C4-2B (cell line): ENCODE data around the gene HS3ST5.

ENCODE experiments used
- H3K27ac ChIP-seq: fragments of 450-650 bp; 2 replicates; pipeline ENCODE4 v1.5.1; 2017
- ZFX ChIP-seq: fragments of 450-650 bp; IDR thresholded peaks from 2 replicates; pipeline ENCODE4 v1.6.1; 2017
- TF ChIP-seq, protein P1 (sequence below): fragments of 450-650 bp; conservative IDR thresholded peaks from 2 replicates; pipeline ENCODE4 v1.5.1; 2017; ENCODE audit warnings: mild to moderate bottlenecking

The HS3ST5 gene

DNA sequence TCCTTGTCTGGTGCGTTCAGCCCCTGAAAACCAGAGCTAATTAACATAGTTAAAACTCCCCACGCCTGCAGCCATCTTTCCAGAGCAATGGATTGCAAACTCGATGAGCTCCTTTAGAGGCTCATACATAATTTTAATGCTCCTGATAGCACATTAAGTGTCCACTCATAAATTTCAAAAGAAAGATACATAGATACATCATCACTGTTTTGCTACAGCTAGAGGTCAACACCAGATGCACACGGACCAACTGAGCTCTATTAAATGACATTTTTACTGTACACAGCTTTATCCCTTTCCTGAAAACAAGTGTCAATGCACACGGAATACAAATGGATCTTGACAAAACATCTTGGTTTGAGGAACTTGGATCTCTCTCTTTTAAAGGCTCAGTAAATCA, 280.6 kb downstream of the HS3ST5 start:
- no peak for TF ChIP-seq ZFX
- TF ChIP-seq, protein P1, sequence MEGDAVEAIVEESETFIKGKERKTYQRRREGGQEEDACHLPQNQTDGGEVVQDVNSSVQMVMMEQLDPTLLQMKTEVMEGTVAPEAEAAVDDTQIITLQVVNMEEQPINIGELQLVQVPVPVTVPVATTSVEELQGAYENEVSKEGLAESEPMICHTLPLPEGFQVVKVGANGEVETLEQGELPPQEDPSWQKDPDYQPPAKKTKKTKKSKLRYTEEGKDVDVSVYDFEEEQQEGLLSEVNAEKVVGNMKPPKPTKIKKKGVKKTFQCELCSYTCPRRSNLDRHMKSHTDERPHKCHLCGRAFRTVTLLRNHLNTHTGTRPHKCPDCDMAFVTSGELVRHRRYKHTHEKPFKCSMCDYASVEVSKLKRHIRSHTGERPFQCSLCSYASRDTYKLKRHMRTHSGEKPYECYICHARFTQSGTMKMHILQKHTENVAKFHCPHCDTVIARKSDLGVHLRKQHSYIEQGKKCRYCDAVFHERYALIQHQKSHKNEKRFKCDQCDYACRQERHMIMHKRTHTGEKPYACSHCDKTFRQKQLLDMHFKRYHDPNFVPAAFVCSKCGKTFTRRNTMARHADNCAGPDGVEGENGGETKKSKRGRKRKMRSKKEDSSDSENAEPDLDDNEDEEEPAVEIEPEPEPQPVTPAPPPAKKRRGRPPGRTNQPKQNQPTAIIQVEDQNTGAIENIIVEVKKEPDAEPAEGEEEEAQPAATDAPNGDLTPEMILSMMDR: no peak
- H3K27ac ChIP-seq: no peak overlapping the region

DNA sequence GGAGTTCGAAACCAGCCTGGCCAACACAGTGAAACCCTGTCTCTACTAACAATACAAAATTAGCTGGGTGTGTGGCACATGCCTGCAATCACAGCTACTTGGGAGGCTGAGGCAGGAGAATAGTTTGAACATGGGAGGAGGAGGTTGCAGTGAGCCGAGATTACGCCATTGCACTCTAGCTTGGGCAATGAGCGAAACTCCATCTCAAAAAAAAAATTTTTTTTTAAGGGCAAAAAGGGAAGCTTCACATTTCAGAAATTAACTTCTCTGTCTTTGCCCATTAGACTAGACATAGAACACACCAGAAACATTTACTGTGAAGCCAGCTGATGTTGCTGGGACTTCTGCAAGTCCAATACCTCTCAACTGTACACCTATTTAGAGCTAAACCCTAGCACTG, 281.1 kb downstream of the HS3ST5 start:
- TF ChIP-seq, protein P1: no peak
- TF ChIP-seq ZFX: no peak
- H3K27ac ChIP-seq: no peak overlapping the region

DNA sequence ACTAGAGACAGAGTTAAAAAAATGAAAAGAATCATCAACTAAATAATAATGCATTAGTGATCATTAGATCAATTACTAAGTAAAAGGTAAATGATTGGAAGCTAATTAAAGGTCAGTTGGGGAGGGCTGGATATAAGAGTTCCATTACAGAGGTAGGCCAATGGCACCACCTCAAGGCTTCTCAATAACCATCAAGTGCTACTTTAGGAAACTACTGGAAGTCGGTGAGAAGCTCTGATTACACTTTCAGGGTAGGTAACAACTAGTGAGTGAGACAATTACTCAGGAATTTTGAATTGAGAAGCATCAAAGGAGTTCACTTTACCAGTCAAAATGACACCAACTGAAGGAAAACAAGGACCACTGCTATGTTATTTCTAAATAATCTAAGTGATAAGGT, 281.7 kb downstream of the HS3ST5 start:
- no peak overlapping the region for H3K27ac ChIP-seq
- TF ChIP-seq, protein P1: no peak
- no peak for TF ChIP-seq ZFX

DNA sequence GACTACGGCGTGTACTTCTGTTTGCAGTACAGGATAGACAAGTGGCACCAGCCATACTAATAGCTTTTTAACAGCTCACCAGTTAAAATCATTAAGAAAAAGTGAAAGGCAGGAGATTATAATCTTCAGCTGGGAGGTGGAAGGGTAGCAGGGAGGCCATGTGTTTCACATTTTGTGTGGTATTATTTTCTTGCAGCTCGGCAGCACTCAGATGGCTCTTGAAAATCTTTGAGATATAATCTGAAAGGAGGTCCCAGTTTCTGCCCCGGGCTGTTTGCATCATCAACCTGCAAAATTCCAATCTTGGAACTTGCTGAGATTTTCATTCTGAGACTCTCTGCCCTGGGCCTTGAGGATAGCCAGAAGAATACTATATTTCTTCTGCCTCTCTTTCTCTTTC, 284.4 kb downstream of the HS3ST5 start:
- TF ChIP-seq ZFX: no peak
- TF ChIP-seq, protein P1: no peak
- no peak overlapping the region for H3K27ac ChIP-seq

DNA sequence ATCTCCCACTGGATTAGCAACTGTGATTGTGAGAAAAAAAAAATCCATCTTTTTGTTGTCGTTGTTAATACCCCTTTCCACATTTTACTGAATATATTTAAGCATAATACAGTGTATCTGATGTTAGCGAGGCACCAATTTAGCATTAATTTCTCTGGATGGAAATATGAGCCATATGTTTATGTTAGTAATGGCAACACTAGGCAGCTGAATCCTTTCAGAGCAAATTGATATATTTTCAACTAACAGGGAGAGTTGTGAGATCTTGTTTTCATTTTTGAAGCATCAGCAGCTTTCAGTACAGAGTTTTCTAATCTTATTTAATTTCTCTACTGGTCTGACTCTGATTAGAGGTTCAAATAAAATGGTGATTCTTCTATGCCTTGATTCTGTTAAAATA, 287.1 kb downstream of the HS3ST5 start:
- TF ChIP-seq ZFX: no peak
- TF ChIP-seq, protein P1: no peak
- H3K27ac ChIP-seq: no peak overlapping the region

DNA sequence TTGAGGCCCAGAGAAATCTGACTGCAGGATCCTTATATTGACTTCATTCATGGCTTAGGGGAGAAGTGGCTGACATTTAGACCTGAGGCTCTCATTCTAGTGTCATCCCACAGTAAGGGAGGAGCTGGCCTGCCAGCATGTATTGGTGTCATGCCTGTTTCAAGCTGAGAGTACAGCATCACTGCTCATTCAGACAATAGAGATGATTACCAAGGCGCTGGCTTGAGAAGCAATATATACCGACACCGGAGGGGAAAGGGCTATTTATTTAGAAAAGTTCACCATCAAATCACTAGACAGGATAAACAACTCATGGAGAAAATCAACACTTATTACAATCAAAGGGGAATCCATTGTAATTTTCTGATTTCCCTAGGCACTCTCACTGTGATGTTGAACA, 287.5 kb downstream of the HS3ST5 start:
- no peak overlapping the region for H3K27ac ChIP-seq
- no peak for TF ChIP-seq ZFX
- TF ChIP-seq, protein P1: no peak

DNA sequence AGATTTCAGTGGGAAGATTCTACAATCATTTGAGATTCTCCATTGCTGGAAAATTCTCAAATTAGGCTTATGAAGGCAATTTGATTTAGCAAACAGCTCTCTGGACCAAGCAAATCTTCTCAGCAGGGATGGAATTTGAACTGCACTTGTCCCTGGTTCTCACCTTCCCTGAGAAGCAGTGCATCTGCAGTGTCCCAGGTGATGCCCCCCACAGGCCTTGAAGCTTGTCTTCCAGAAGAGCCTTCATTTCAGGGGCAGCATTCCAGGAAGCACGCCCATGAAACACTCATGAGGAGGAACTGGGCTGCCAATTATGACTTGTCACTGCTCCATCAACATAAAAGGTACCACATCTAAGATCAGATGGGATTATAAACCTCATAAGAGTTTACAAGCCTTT, 289.0 kb downstream of the HS3ST5 start:
- no peak for TF ChIP-seq ZFX
- TF ChIP-seq, protein P1: no peak

DNA sequence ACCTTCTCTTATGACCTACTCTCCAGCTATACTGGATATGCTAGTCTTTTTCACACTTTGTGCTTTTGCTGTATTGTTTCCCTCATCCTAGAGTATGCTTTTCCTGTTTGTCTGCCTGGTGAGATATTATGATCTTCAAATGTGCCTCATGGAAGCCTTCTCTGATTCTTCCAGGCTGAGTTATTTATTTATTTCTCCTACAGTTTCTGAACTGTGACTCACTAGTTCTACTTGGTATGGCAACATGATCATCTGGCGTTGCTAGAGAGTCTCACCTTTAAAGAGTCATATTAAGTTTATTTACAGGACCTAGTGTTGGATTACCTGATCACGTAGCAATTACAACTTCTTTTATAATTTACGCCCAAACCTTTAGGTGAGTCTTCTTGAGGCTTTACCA, 290.7 kb downstream of the HS3ST5 start:
- H3K27ac ChIP-seq: peak overlapping the region; percentile 56
- TF ChIP-seq, protein P1: no peak
- TF ChIP-seq ZFX: no peak

More for the DNA sequence above, 289.0 kb downstream of the HS3ST5 start:
- no peak overlapping the region for H3K27ac ChIP-seq
